Measurements from ENCODE around the gene PCSK2. TPM values are rescaled to one million over a fixed set of nuclear protein-coding genes. Genes with fewer than 3 reads are reported as not detected.

The PCSK2 gene
- total and polyA plus RNA-seq, 8 donors = 5.4 to 51.0 (median 9.3) TPM

- intact Hi-C loops (cut with DNase I) = no loop called here
- Histone ChIP-seq H3K9me3 (no peaks in the 10 kb centered on the region), H3K27me3 (no peaks in the 10 kb centered on the region), H3K27ac (no peak overlapping the region), H3K4me1 (no peaks in the 10 kb centered on the region), H3K36me3 (no peaks in the 10 kb centered on the region), H3K4me3 (no peak overlapping the region)
- FAIRE-seq (no peak), ATAC-seq (no peak), DNase-seq (no peak)
- TF ChIP-seq, protein P1, sequence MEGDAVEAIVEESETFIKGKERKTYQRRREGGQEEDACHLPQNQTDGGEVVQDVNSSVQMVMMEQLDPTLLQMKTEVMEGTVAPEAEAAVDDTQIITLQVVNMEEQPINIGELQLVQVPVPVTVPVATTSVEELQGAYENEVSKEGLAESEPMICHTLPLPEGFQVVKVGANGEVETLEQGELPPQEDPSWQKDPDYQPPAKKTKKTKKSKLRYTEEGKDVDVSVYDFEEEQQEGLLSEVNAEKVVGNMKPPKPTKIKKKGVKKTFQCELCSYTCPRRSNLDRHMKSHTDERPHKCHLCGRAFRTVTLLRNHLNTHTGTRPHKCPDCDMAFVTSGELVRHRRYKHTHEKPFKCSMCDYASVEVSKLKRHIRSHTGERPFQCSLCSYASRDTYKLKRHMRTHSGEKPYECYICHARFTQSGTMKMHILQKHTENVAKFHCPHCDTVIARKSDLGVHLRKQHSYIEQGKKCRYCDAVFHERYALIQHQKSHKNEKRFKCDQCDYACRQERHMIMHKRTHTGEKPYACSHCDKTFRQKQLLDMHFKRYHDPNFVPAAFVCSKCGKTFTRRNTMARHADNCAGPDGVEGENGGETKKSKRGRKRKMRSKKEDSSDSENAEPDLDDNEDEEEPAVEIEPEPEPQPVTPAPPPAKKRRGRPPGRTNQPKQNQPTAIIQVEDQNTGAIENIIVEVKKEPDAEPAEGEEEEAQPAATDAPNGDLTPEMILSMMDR (IDR thresholded peaks at IDR 0.05) = no peak
- 62 to 64% methylated on average over 5 of the region's 5 CpGs for WGBS, 2 donors
Measured at GRCh38 chr20:17374086-17374485, 147.2 kb downstream of the PCSK2 start.

DNA sequence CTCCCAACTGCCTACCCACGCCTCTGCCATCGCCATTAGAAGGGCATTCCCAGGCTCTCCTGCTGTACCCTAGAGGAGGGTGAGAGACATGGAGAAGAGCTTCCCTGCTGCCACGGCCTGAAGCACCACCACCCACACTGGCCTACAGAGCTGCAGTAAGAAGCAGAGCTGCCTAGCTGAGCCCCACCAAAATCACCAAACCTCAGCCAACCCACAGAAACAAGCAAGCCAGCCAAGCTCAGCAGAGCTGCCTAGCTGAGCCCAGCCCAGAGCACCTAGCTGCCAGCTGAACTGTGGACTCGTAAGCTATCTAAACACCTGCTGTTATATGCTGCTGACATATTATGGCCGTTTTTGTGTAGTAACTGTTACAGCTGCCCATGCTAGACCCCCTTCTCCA, 149.2 kb downstream of the PCSK2 start:
- H3K4me3 ChIP-seq = no peak overlapping the region
- ATAC-seq (no peak), FAIRE-seq (no peak), DNase-seq (no peak)
- intact Hi-C loops (cut with DNase I) = no loop called here
- H3K36me3 ChIP-seq = no peaks in the 10 kb centered on the region
- H3K27me3 ChIP-seq = no peaks in the 10 kb centered on the region
- TF ChIP-seq, protein P1 (IDR thresholded peaks at IDR 0.05) = no peak
- H3K9me3 ChIP-seq = no peaks in the 10 kb centered on the region
- no peaks in the 10 kb centered on the region for H3K4me1 ChIP-seq
- WGBS, 2 donors = 73 to 75% methylated on average over 5 of the region's 5 CpGs
- H3K27ac ChIP-seq = no peak overlapping the region

DNA sequence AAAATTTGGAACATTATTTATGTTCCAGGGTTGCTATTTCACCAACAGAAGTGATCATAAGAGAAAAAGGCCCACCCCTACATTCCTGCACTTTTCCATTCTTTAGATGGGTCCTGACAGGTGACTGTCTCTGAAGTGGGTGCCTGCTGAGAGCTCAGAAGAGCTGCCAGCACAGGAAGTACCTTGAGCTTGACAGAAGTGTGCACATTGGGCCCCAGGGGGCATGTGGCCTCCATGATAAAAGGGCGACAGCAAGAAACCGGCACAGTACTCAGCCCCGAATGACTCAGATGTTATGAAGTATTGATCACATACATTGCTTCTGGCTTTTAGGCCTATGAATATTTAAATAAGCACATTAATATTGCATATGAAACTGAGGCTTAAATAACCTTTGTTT, 150.4 kb downstream of the PCSK2 start:
- Histone ChIP-seq H3K4me1 (no peaks in the 10 kb centered on the region), H3K9me3 (no peaks in the 10 kb centered on the region), H3K27ac (no peak overlapping the region), H3K4me3 (no peak overlapping the region), H3K27me3 (no peaks in the 10 kb centered on the region), H3K36me3 (no peaks in the 10 kb centered on the region)
- WGBS, 2 donors = 68 to 75% methylated on average over 3 of the region's 3 CpGs
- no peak for FAIRE-seq
- intact Hi-C loops (cut with DNase I) = no loop called here
- TF ChIP-seq, protein P1 (IDR thresholded peaks at IDR 0.05) = no peak
- ATAC-seq = no peak
- no peak for DNase-seq

- FAIRE-seq (no peak), DNase-seq (no peak), ATAC-seq (no peak)
- H3K27ac ChIP-seq = no peak overlapping the region
- TF ChIP-seq, protein P1 (IDR thresholded peaks at IDR 0.05) = no peak
- H3K4me3 ChIP-seq = no peak overlapping the region
- no peaks in the 10 kb centered on the region for H3K27me3 ChIP-seq
- no peaks in the 10 kb centered on the region for H3K9me3 ChIP-seq
- WGBS, 2 donors = 87% methylated on average over 2 of the region's 2 CpGs
- no peaks in the 10 kb centered on the region for H3K4me1 ChIP-seq
- H3K36me3 ChIP-seq = no peaks in the 10 kb centered on the region
- intact Hi-C loops (cut with DNase I) = no loop called here
Measured at GRCh38 chr20:17379651-17380050, 152.8 kb downstream of the PCSK2 start.

- ATAC-seq = no peak
Measured at GRCh38 chr20:17380801-17381200, 154.0 kb downstream of the PCSK2 start.

More at GRCh38 chr20:17380801-17381200, 154.0 kb downstream of the PCSK2 start:
- H3K4me3 ChIP-seq = no peak overlapping the region
- no peaks in the 10 kb centered on the region for H3K36me3 ChIP-seq
- no peak overlapping the region for H3K27ac ChIP-seq
- H3K4me1 ChIP-seq = no peaks in the 10 kb centered on the region
- WGBS, 2 donors = 55 to 56% methylated on average over 4 of the region's 4 CpGs
- FAIRE-seq (no peak), DNase-seq (no peak)
- H3K9me3 ChIP-seq = no peaks in the 10 kb centered on the region
- TF ChIP-seq, protein P1 (IDR thresholded peaks at IDR 0.05) = no peak
- intact Hi-C loops (cut with DNase I) = no loop called here
- H3K27me3 ChIP-seq = no peaks in the 10 kb centered on the region
